Left lobe of liver (tissue), 2 donors: ENCODE measurements around the gene DALRD3. TPM values are rescaled to one million over a fixed set of nuclear protein-coding genes. Genes with fewer than 3 reads are reported as not detected.

Experiments used
- ATAC-seq: fragments of 200-7000 bp; cut with Tn5 transposase; one replicate; pipeline ENCODE4 v1.9.1; 2020; ENCODE audit warnings: mild to moderate bottlenecking, moderate library complexity
- DNase-seq: peaks from one replicate; pipeline ENCODE4 v3.0.0-alpha.2; 2020; ENCODE audit warnings: low spot score
- total RNA-seq: library from RNA; stranded (reverse); gene quantifications from one replicate; pipeline ENCODE4 v1.2.1, GENCODE V29; 2021
- donor health status: DM: no; HTN: no; CAD: no; lungs with moderate emphysema.
- donor health status: DM: no; HTN: yes; CAD: no.

The DALRD3 gene
- total RNA-seq, 1 donor from 2014 or later: 8.6 TPM

DNA sequence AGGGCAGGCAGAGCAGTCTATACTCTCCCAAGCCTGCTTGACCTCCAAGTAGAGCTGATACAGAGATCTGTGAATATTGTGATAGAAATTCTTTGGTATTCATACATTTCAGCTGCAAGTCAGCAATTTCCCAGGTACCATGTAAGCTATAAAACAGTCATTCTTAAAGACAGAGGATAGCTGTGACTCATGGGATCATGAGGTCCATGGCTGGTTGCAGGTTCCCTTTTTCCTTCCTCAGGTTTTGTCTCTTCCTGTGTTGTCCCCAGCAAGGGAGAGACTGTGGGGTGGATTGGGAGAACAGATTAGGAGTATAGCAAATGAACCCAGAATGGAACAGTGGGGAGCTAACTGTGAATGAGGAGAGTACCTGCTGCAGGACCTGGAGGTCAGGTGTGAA lies 33.7 kb downstream of the DALRD3 start:
- DNase-seq (no peak), ATAC-seq (no peak)

DNA sequence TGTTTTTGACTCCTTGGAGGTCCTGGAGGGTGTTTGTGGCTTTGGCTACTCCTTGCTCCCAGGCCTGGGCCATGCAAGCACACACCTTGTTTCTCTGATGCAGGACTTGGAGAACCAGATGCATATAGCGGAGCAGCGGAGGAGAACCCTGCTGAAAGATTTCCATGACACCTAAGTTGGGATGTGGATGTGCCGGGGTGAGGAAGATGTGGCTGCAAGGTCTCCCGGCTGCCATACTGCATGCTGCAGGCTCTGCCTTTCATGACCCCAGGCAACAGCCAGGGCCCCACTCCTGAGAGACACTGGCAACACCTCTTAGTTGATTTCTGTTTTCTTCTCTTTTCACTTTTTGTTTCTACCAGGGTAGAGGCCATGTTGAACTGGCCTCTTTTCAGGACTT lies 35.3 kb downstream of the DALRD3 start:
- ATAC-seq: no peak

DNA sequence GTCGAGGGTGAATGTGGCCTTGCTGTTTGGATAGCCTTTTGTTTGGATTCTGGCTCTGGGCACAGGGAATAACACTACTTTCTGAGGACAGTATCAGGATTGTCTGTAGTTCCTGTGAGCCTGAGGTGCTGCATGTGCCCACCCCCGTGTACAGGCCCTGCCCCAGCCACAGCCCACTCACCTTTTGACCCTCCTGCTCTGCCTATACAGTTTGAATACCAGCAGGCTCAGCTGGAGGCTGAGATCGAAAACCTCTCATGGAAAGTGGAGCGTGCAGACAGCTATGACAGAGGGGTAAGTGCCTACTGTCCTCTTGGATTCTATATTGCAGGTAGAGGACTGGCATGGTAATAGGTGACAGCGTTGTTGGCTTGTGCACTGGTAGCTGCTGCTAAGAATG lies 35.7 kb downstream of the DALRD3 start:
- ATAC-seq: no peak

More for the DNA sequence above, 35.3 kb downstream of the DALRD3 start:
- DNase-seq: no peak

DNA sequence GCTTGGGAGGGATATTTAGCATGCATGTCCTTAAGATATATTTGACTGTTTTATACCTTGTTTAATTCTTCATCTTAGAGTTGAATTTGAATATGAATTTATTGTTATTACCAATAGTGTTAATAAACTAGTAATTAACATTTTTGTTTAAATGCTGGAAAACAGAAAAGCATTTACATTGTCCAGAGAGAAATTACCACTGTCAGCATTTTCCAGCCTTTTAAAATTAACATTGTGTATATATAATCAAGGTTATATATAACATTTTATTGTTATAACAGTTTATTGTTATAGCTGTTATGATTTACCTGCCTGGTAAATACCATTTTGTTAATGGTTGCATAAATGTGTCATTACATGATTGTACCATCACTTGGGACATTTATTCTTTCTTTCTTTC lies 36.4 kb downstream of the DALRD3 start:
- ATAC-seq (no peak), DNase-seq (no peak)

More for the DNA sequence above, 35.7 kb downstream of the DALRD3 start:
- DNase-seq: no peak

DNA sequence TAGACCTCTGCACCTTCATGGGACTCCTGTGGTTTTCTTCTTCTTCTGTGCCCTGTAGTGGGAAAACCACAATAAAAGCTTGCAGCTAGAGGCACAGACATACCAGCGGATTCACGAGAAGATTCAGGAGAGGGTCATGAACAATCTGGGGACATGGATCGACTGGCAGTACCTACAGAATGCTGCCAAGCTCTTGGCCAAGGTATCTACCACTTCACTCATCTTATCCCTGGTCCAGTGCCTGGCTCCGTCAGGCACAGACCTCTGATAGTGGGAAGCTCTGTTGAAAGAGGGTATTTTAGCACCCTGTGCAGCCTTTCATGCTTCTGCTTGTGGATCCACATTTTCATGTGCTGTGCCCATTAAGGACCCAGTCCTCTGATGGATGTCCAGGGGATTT lies 38.1 kb downstream of the DALRD3 start:
- no peak for ATAC-seq
- no peak for DNase-seq

DNA sequence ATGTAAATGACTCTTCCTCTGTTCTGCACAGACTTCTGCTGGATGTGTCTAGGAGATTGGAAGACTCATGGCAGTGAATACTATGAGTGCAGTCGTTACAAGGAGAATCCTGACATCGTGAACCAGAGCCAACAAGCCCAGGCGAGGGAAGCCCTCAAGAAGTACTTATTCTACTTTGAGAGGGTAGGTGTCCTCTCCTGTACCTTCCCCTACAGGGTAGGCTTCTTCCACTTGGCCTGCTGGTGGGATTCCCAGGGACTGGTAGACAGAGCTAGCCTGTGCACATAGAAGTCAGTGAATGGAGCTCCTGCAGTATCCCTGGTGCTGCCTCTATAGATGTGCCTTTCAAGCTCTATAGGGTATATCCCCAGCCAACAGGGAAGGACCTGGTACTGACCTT lies 38.9 kb downstream of the DALRD3 start:
- DNase-seq (no peak), ATAC-seq (no peak)

DNA sequence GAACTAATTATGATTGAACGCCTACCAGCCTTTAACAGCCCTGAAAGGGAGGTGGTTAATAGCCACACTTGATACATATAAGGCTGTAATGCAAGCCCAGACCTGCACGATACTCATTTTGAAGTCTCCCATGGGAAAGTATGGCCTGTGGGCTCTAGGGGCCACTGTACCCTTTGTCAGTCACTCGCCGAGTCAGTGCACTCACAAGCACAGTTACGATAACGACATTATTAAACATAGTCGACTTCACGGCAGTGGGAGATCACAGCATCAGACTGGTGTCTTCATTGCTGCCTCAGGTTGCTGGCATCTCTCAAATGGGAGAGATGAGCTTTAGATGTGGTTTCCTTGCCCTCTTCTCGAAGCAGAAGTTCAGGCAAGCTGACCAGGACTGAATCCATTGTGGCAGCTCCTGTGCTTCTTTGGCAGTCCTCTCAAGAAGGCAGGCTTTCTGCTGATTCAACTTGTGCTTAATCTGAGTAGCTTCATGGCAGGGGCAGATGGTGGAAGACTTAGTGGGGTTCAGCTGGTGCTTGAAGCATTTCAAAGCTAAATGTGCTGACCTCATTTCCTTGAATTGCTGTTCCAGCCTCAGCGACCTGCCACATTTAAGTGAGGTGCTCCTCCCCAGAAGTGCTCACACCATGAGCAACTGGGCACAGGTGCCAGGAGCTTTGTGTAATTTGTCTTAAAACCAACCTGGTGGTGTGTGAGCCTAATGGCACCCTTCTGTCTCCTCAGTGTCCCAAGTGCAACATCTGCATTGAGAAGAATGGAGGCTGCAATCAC lies 44.1 kb downstream of the DALRD3 start:
- no peak for ATAC-seq
- no peak for DNase-seq

DNA sequence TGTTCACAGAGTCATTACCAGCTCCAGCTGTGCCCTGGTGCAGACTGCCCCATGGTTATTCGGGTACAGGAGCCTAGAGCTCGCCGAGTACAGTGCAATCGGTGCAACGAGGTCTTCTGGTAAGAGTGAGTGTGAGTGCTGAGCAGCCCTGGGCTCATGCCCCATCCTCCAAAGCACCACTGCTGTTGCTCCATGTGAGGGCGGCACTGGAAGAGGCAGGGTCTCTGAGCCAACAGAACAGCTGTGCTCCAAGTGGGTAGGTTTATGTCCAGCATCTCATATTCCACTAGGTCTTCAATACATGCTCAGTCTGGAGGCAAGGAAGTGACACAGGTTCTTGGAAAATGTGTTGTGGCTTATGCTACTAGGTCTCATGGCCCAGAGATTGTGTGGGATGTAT lies 47.8 kb downstream of the DALRD3 start:
- ATAC-seq (no peak), DNase-seq (no peak)

DNA sequence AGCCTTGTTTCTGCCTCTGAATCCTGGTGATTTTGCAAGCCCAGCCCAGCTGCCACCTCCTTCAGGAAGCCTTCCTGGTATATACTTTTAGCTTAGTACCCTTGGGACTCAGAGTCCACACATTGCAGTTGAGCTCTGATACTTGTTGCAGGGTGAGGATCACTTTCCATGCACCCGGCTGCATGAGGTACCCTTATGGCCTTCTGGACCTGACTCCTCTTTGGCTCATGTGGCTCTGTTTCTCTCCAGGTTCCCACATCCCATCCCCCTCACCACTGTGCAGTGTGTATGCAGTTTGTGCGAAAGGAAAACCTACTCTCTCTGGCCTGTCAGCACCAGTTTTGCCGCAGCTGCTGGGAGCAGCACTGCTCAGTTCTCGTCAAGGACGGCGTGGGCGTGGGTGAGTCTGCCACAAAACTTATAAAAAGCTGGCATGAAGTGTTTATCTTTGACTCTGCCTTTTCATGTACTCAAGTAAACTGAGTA lies 51.5 kb downstream of the DALRD3 start:
- DNase-seq (no peak), ATAC-seq (no peak)

DNA sequence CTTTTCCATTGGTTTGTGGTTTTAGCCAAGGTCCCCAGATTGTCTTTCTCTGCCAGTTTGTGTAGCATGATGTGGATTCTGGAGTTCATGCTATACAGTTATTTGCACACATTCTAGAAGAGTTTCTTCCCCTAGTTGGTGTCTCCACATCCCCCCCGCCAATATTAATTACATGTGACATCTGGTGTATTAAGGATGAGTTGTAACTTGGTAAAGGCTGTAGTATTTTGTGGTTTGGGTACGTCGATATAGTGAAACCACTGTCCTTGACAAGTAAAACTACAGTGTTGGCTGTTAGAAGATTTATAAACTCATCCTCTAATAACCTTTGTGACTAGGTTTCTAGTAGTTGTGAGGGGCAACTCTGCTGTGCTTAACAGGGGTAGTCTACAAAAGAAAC lies 52.0 kb downstream of the DALRD3 start:
- ATAC-seq: no peak
- no peak for DNase-seq

Other genes with a start within 250 kb of the DALRD3 start
- gene PRKAR2A, start 170.7 kb downstream of the DALRD3 start, total RNA-seq: 46.6 TPM
- 84.1 TPM for gene SLC25A20, start 119.7 kb downstream of the DALRD3 start, total RNA-seq
- gene ARIH2, start 99.7 kb downstream of the DALRD3 start, total RNA-seq: 41.0 TPM
- gene P4HTM, start 28.3 kb downstream of the DALRD3 start, total RNA-seq: 13.7 TPM
- 79.5 TPM for gene WDR6, start 11.2 kb downstream of the DALRD3 start, total RNA-seq
- gene NDUFAF3, start 3.5 kb upstream of the DALRD3 start, total RNA-seq: 44.2 TPM
- 38.6 TPM for gene IMPDH2, start 10.8 kb upstream of the DALRD3 start, total RNA-seq
- gene QRICH1, start 75.5 kb upstream of the DALRD3 start, total RNA-seq: 33.4 TPM
- gene QARS1, start 86.2 kb upstream of the DALRD3 start, total RNA-seq: 105 TPM
- gene USP19, start 102.2 kb upstream of the DALRD3 start, total RNA-seq: 37.1 TPM
- gene LAMB2, start 114.5 kb upstream of the DALRD3 start, total RNA-seq: 172 TPM
- 9.2 TPM for gene CCDC71, start 147.8 kb upstream of the DALRD3 start, total RNA-seq
- 14.0 TPM for gene KLHDC8B, start 153.0 kb upstream of the DALRD3 start, total RNA-seq